ENCODE measurements around the gene CUBN. TPM values are rescaled to one million over a fixed set of nuclear protein-coding genes. Genes with fewer than 3 reads are reported as not detected.

The CUBN gene
- total and polyA plus RNA-seq, 9 of the 15 experiments (the other 6 are each of a cell fraction or from before 2014, with no cell fraction given) = 0.04 to 0.33 (median 0.09) TPM

GRCh38 chr10:16822726-16823360 is 306.8 kb downstream of the CUBN start:
- H4K20me1 ChIP-seq (replicated peaks; ENCODE audit: control insufficient read depth, insufficient read depth, low read length) = no peaks in the 10 kb centered on the region
- H3K4me3 ChIP-seq = no peak overlapping the region
- H2AFZ ChIP-seq (ENCODE audit: low read depth, low read length) = no peak overlapping the region
- H3K9me1 ChIP-seq (ENCODE audit: control insufficient read depth, insufficient read depth, low read length) = no peaks in the 10 kb centered on the region
- no TSS peak for BruUV-seq (replicated peaks)
- no peak for ATAC-seq
- H3K9ac ChIP-seq (ENCODE audit: insufficient read depth in 1 of 2, low read depth in 2 of 2, low read length in 2 of 2) = no peak overlapping the region
- no peaks in the 10 kb centered on the region for H3K36me3 ChIP-seq (ENCODE audit: control insufficient read depth, insufficient read depth, low read length)
- no peak overlapping the region for H3K4me2 ChIP-seq (ENCODE audit: insufficient read depth, low read length)
- no peaks in the 10 kb centered on the region for H3K27me3 ChIP-seq (ENCODE audit: control insufficient read depth in 2 of 2, insufficient read depth in 2 of 2, low read length in 2 of 2)
- no peak for DNase-seq (ENCODE audit: extremely low read depth in 1 of 4, low spot score in 3 of 4)
- CTCF ChIA-PET (ENCODE audit: low intra/inter-chr PET ratio) = no interaction called here
- in situ Hi-C loops (cut with MboI) = loop anchor here (25.0 kb wide), 1 partner anchor 936 kb away; no protein-coding TSS in a partner anchor
- peaks cover 2% of the 10 kb centered on the region for H3K9me3 ChIP-seq (replicated peaks; ENCODE audit: control insufficient read depth, insufficient read depth, low read depth, low read length)
- peaks cover 0 to 5% of the 10 kb centered on the region in 2 experiments; a peak in 2 of 5 replicates for H3K4me1 ChIP-seq (replicated peaks in 1 of 2; ENCODE audit: control insufficient read depth in 2 of 2, insufficient read depth in 2 of 2, low read length in 2 of 2)
- no peak for FAIRE-seq
- H3K27ac ChIP-seq (ENCODE audit: extremely low read depth, low read depth, low read length) = no peak overlapping the region
- 9% methylated on average over 4 of the region's 4 CpGs for WGBS (ENCODE audit: insufficient coverage, low coverage, missing lambda C conversion rate)
- no peaks in the 10 kb centered on the region for H3K79me2 ChIP-seq (ENCODE audit: control insufficient read depth, insufficient read depth, low read length)
- TF ChIP-seq CBX5 (IDR thresholded peaks at IDR 0.05; ENCODE audit: borderline replicate concordance, low read depth) (0 out of 2 replicates have a peak, but pooled peaks have one; percentile 26), FOXK2 (conservative IDR thresholded peaks at IDR 0.05 in 1 of 2, IDR thresholded peaks at IDR 0.05 in 1 of 2; ENCODE audit: low read depth in 2 of 2) (no peak), CEBPZ (IDR thresholded peaks at IDR 0.05; ENCODE audit: borderline replicate concordance, low read depth, low read length) (peak; percentile 69; the same call in 1 of the 2 replicates), CBX1 (IDR thresholded peaks at IDR 0.05; ENCODE audit: low read depth) (peak; percentile 48; the same call in 1 of the 2 replicates), CBX2 (IDR thresholded peaks at IDR 0.05; ENCODE audit: insufficient read depth, low read length, poor library complexity, severe bottlenecking) (no peak), ZFP36 (IDR thresholded peaks at IDR 0.05; ENCODE audit: low read depth, low read length, partially characterized antibody) (peak; percentile 88), CBX3 (IDR thresholded peaks at IDR 0.05; ENCODE audit: borderline replicate concordance in 1 of 2, low read length in 2 of 2) (peak in 1 of 2 experiments; percentile 82; a peak in 2 of 3 replicates)
- intact Hi-C loops (cut with micrococcal nuclease) = no loop called here
- POLR2A ChIA-PET = no interaction called here

All from K562 (cell line).